ENCODE results near the gene UCP2.

DNA sequence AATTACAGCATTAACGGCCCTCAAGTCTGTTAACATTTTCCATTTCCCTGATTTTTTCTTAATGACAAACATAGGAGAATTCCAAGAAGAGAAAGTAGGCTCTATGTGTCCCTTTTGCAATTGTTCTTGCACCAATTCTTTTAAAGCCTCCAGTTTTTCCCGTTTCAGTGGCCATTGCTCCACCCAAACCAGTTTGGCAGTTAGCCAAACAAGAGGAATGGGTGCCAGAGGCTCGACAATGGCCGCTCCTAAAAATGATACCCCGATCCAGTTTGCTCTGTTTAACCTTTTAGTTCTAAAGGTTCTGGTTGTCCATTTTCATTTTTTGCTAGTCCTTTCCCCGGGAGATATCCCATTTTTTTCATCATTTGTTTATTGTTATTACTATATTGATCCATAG is 38.6 kb downstream of the UCP2 start:
- TF ChIP-seq, protein P1, sequence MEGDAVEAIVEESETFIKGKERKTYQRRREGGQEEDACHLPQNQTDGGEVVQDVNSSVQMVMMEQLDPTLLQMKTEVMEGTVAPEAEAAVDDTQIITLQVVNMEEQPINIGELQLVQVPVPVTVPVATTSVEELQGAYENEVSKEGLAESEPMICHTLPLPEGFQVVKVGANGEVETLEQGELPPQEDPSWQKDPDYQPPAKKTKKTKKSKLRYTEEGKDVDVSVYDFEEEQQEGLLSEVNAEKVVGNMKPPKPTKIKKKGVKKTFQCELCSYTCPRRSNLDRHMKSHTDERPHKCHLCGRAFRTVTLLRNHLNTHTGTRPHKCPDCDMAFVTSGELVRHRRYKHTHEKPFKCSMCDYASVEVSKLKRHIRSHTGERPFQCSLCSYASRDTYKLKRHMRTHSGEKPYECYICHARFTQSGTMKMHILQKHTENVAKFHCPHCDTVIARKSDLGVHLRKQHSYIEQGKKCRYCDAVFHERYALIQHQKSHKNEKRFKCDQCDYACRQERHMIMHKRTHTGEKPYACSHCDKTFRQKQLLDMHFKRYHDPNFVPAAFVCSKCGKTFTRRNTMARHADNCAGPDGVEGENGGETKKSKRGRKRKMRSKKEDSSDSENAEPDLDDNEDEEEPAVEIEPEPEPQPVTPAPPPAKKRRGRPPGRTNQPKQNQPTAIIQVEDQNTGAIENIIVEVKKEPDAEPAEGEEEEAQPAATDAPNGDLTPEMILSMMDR (IDR thresholded peaks at IDR 0.05): no peak
- TF ChIP-seq POLR2A (IDR thresholded peaks at IDR 0.05): no peak
- no peak for TF ChIP-seq EP300 (IDR thresholded peaks at IDR 0.05)
